Prostate gland (tissue), 2 donors: ENCODE measurements around the gene FAM83F.

Experiments used
- POLR2AphosphoS5 ChIP-seq: sonication (generic); formaldehyde crosslinking; IDR thresholded peaks from one replicate; pipeline ENCODE4 v1.6.1; 2017; ENCODE audit warnings: antibody characterized with exemption
- TF ChIP-seq, protein P1 (sequence below), 4 experiments: fragments of 200-600 bp in 2 of 4; fragments of 450-650 bp in 2 of 4; sonication (generic) in 2 of 4; IDR thresholded peaks; 1 replicate in 3 of 4; 2 replicates in 1 of 4; pipeline ENCODE4 v1.5.1; 2016 to 2019; ENCODE audit warnings: antibody characterized with exemption in 4 of 4, mild to moderate bottlenecking in 2 of 4, moderate library complexity in 2 of 4

- TF ChIP-seq POLR2AphosphoS5, result no peak
- TF ChIP-seq, protein P1, sequence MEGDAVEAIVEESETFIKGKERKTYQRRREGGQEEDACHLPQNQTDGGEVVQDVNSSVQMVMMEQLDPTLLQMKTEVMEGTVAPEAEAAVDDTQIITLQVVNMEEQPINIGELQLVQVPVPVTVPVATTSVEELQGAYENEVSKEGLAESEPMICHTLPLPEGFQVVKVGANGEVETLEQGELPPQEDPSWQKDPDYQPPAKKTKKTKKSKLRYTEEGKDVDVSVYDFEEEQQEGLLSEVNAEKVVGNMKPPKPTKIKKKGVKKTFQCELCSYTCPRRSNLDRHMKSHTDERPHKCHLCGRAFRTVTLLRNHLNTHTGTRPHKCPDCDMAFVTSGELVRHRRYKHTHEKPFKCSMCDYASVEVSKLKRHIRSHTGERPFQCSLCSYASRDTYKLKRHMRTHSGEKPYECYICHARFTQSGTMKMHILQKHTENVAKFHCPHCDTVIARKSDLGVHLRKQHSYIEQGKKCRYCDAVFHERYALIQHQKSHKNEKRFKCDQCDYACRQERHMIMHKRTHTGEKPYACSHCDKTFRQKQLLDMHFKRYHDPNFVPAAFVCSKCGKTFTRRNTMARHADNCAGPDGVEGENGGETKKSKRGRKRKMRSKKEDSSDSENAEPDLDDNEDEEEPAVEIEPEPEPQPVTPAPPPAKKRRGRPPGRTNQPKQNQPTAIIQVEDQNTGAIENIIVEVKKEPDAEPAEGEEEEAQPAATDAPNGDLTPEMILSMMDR (IDR thresholded peaks at IDR 0.05), result no peak
Measured at GRCh38 chr22:40043793-40044101, 49.0 kb downstream of the FAM83F start.
